HG03060 (cell line): Measurements from ENCODE around the gene FAM163B.

Source experiments
- ATAC-seq: cut with Tn5 transposase; IDR thresholded peaks from one replicate; pipeline ENCODE4 v1.9.1; 2021; ENCODE audit warnings: low read depth, moderate number of reproducible peaks; ENCODE audit not compliant: unreplicated experiment

FAM163B gene

GRCh38 chr9:133534346-133535291 lies 74.6 kb downstream of the FAM163B start, which contains the start of gene ADAMTSL2:
ADAMTSL2 (plus strand) TSS chr9:133534704; CDS start chr9:133536713, 2,009 bp downstream.
- ATAC-seq, result no peak

- no peak for ATAC-seq
These were observed 75.3 kb downstream of the FAM163B start for GRCh38 chr9:133533857-133534256.

GRCh38 chr9:133532937-133533668 lies 76.1 kb downstream of the FAM163B start:
- no peak for ATAC-seq

DNA sequence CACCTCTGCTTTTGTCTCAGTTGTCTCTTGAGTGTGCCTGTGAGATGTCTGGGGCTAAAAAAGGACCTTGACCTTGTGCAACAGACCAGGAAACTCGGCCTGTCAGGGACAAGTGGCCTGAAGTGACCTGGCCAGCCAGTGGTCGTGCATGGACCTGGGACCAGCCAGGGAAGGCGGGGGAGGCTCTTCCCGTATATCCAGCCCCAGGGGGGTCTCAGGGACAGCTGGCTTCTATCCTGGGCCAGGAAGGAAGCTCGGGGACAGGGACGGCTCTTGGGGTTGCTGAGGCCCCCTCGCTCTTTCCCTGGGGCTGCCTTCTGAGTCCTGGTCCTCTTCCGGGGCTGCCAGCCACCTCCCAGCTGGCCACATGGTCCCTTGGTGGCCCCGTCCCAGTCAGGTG lies 77.9 kb downstream of the FAM163B start:
- no peak for ATAC-seq

DNA sequence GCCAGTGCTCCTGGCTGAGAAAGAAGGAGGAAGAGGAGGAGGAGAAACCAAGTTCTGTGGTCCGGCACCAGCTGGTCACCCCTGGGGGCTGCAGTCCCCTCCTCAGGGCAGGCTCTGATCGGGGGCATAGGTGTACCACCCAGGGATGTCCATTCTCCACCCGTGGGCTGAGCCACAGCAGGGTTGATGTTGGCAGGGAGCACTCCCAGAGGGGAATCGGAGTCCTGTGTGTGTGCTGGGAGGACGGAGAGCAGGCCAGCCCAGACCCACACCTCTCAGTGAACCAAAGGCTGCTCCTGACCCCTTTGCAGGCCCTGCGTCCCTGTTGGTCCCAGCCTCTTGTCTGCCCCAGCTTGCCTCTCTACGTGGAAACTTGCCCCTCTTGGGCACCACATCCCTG lies 79.3 kb downstream of the FAM163B start:
- no peak for ATAC-seq

DNA sequence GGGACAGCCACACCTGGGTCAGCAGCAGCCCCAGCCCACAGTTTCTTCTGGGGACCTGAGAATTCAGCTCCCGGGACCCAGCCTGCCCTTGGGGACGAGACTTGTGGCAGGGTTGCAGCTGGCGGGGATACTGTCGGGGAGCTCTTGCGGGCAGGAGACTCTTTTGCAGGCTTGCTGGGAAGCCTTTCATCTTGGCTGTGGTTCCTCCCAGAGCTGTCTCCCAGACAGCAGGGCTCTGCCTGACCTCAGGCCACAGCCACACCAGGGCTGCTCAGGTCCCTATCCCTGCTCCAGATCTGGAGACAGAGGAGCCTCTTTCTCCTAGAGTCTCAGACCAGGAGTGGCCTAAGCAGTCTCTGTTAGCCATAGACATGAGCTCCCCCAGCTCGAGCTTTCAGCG lies 79.7 kb downstream of the FAM163B start:
- no peak for ATAC-seq

GRCh38 chr9:133528876-133529241 lies 80.3 kb downstream of the FAM163B start:
- ATAC-seq, result no peak

GRCh38 chr9:133528001-133528875 lies 81.0 kb downstream of the FAM163B start:
- ATAC-seq, result no peak

DNA sequence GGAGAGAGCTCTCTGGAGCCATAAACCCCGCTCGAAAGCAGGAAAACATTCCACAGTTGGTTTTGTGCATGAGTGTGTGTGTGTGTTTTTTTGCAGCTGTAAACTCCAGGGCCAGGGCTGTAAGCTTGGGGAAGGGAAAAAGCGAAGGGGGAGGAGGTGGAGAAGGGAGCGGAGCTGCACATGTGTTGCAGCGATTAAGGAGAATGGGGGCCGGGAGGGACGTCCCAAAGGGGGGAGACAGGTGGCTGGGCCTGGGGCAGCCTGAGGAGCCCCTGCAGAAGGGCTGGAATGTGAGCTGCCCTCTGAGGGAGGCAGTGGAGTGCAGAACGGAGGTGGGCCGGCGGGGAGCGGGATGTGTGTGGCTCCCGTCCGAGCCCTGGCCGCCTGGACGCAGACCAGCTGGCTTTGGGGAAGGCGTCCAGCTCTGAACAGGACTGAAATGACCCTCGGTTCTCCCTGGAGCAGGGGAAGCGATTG lies 81.7 kb downstream of the FAM163B start:
- ATAC-seq, result no peak
